ENCODE results near the gene SSUH2.
"Not testable (repeated sequence)": the region's sequence is repeated elsewhere in the genome, so short reads cannot be mapped to it uniquely, and the experiment has no call there.

DNA sequence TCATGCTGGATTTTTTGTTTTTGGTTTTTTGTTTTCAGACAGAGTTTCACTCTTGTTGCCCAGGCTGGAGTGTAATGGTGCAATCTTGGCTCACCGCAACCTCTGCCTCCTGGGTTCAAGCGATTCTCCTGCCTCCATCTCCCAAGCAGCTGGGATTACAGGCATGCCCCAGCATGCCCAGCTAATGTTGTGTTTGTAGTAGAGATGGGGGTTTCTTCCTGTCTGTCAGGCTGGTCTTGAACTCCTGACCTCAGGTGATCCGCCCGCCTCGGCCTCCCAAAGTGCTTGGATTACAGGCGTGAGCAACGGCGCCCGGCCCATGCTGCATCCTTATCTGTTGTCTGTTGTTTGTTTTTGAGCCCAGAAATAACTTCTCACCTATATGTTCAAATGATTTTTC is 46.7 kb upstream of the SSUH2 start:
- TF ChIP-seq EZH2 (IDR thresholded peaks at IDR 0.05); FOXP2 (optimal IDR thresholded peaks at IDR 0.05; ENCODE audit: control extremely low read depth, extremely low read length, insufficient read depth); POLR2AphosphoS5 (IDR thresholded peaks at IDR 0.05; ENCODE audit: borderline replicate concordance, low read depth, low read length): not testable (repeated sequence)
